IPS DF 19.7 (cell line): ENCODE data around the gene UQCC5.
"Not testable (repeated sequence)": the region's sequence is repeated elsewhere in the genome, so short reads cannot be mapped to it uniquely, and the experiment has no call there.

Experiments
- DNase-seq: peaks from one replicate; pipeline ENCODE4 v3.0.0-alpha.2; 2013; ENCODE audit warnings: low read depth, low spot score

The UQCC5 gene

GRCh38 chr3:52522651-52523251 is 13.7 kb upstream of the UQCC5 start:
- DNase-seq = no peak

- no peak for DNase-seq
These were observed 12.8 kb upstream of the UQCC5 start for GRCh38 chr3:52523386-52524257.

GRCh38 chr3:52524258-52524751 is 12.1 kb upstream of the UQCC5 start:
- DNase-seq = no peak

- no peak for DNase-seq
These were observed 11.4 kb upstream of the UQCC5 start for GRCh38 chr3:52524752-52525679.

GRCh38 chr3:52525680-52526561 is 10.5 kb upstream of the UQCC5 start:
- DNase-seq = no peak

GRCh38 chr3:52526671-52527038 is 9.8 kb upstream of the UQCC5 start:
- not testable (repeated sequence) for DNase-seq

GRCh38 chr3:52527039-52527731 is 9.2 kb upstream of the UQCC5 start:
- no peak for DNase-seq

GRCh38 chr3:52527732-52528585 is 8.4 kb upstream of the UQCC5 start:
- no peak for DNase-seq

- no peak for DNase-seq
These were observed 7.6 kb upstream of the UQCC5 start for GRCh38 chr3:52528586-52529375.

- DNase-seq = no peak
These were observed 6.8 kb upstream of the UQCC5 start for GRCh38 chr3:52529376-52530333.

- no peak for DNase-seq
These were observed 5.2 kb upstream of the UQCC5 start for GRCh38 chr3:52530918-52531826.

- no peak for DNase-seq
These were observed 4.4 kb upstream of the UQCC5 start for GRCh38 chr3:52531860-52532516.

- DNase-seq = no peak
These were observed 3.9 kb upstream of the UQCC5 start for GRCh38 chr3:52532517-52532837.

GRCh38 chr3:52532838-52533622 is 3.4 kb upstream of the UQCC5 start:
- DNase-seq = no peak

- DNase-seq = no peak
These were observed 2.7 kb upstream of the UQCC5 start, which contains the start of gene NT5DC2 for GRCh38 chr3:52533623-52534280. Gene NT5DC2, minus strand, starts transcription at chr3:52533857. Its CDS starts 120 bp downstream, at chr3:52533737.
